Suppressor macrophage (primary cell): ENCODE results near the gene C17orf50.

ENCODE experiments used
- DNase-seq, 4 experiments: peaks; one replicate each; pipeline ENCODE4 v3.0.0-alpha.2; 2020 to 2022
- total RNA-seq, 17 experiments: gene quantifications; one replicate each; lab custom pipeline; 2026; ENCODE audit warnings: mixed read lengths in 6 of 17, inconsistent platforms in 3 of 17; lab: John Stamatoyannopoulos, UW

Gene C17orf50
- total RNA-seq, result 0 to 0.77 (median 0) reads per million in 17 experiments

- DNase-seq, result no peak
These were observed at the start of gene C17orf50 for GRCh38 chr17:35760587-35760986. Gene C17orf50, plus strand, starts transcription at chr17:35760887. Its CDS starts 55 bp downstream, at chr17:35760942.

- no peak for DNase-seq
These were observed 49.7 kb upstream of the C17orf50 start for GRCh38 chr17:35710950-35711349.

- DNase-seq, result no peak
These were observed 47.5 kb upstream of the C17orf50 start for GRCh38 chr17:35713069-35713728.

- no peak for DNase-seq
These were observed 45.7 kb upstream of the C17orf50 start for GRCh38 chr17:35714988-35715387.

- DNase-seq, result no peak
These were observed 45.3 kb upstream of the C17orf50 start for GRCh38 chr17:35715416-35715815.

GRCh38 chr17:35716173-35716572, 44.5 kb upstream of the C17orf50 start:
- DNase-seq, result no peak

GRCh38 chr17:35716897-35717465, 43.7 kb upstream of the C17orf50 start:
- no peak for DNase-seq

- DNase-seq, result no peak
These were observed 43.2 kb upstream of the C17orf50 start for GRCh38 chr17:35717475-35717874.

- no peak for DNase-seq
These were observed 37.0 kb upstream of the C17orf50 start for GRCh38 chr17:35723735-35724134.

GRCh38 chr17:35725058-35725457, 35.6 kb upstream of the C17orf50 start:
- DNase-seq, result no peak

GRCh38 chr17:35725802-35726126, 34.9 kb upstream of the C17orf50 start:
- DNase-seq, result no peak

GRCh38 chr17:35726127-35726952, 34.3 kb upstream of the C17orf50 start:
- no peak for DNase-seq

GRCh38 chr17:35726953-35727460, 33.7 kb upstream of the C17orf50 start:
- DNase-seq, result no peak

- DNase-seq, result no peak
These were observed 33.1 kb upstream of the C17orf50 start for GRCh38 chr17:35727635-35728034.

GRCh38 chr17:35728551-35728950, 32.1 kb upstream of the C17orf50 start:
- no peak for DNase-seq

- no peak for DNase-seq
These were observed 31.3 kb upstream of the C17orf50 start for GRCh38 chr17:35729405-35729833.

GRCh38 chr17:35730400-35731005, 30.2 kb upstream of the C17orf50 start:
- no peak for DNase-seq

- peak in 3 of 4 experiments; percentile 20 to 46 (median 31) for DNase-seq
These were observed 29.3 kb upstream of the C17orf50 start, which contains the start of gene RASL10B for GRCh38 chr17:35731239-35731916. Gene RASL10B, plus strand, starts transcription at chr17:35731639. Its CDS starts 3,546 bp downstream, at chr17:35735185.

GRCh38 chr17:35731917-35732805, 28.5 kb upstream of the C17orf50 start:
- no peak for DNase-seq

- DNase-seq, result no peak
These were observed 27.9 kb upstream of the C17orf50 start for GRCh38 chr17:35732806-35733136.

- DNase-seq, result no peak
These were observed 27.3 kb upstream of the C17orf50 start for GRCh38 chr17:35733366-35733765.
